Stomach (tissue), 4 donors: ENCODE measurements around the gene DDOST.

Experiments
- CTCF ChIP-seq, 7 experiments: fragments of 450-650 bp in 4 of 7; fragments of 200-600 bp in 3 of 7; sonication (generic) in 3 of 7; IDR thresholded peaks; one replicate each; pipeline ENCODE4 v1.5.1; 2016 to 2019; ENCODE audit warnings: antibody characterized with exemption in 7 of 7, control low read depth in 2 of 7, mild to moderate bottlenecking in 1 of 7
- EP300 ChIP-seq: sonication (generic); formaldehyde crosslinking; IDR thresholded peaks from one replicate; pipeline ENCODE4 v1.6.1; 2017; ENCODE audit warnings: antibody characterized with exemption
- POLR2A ChIP-seq, 4 donors: fragments of 450-650 bp; IDR thresholded peaks; one replicate each; pipeline ENCODE4 v1.6.1; 2016; ENCODE audit warnings: antibody characterized with exemption in 4 of 4, control low read depth in 2 of 4, mild to moderate bottlenecking in 1 of 4, moderate library complexity in 1 of 4
- POLR2AphosphoS5 ChIP-seq, 3 donors: sonication (generic); formaldehyde crosslinking; IDR thresholded peaks; one replicate each; pipeline ENCODE4 v1.6.1; 2016; ENCODE audit warnings: antibody characterized with exemption in 3 of 3

GRCh38 chr1:20684651-20685050 lies 23.5 kb upstream of the DDOST start:
- TF ChIP-seq CTCF (IDR thresholded peaks at IDR 0.05) (no peak), POLR2AphosphoS5 (IDR thresholded peaks at IDR 0.05) (no peak), POLR2A (IDR thresholded peaks at IDR 0.05) (no peak), EP300 (no peak)
